Glutamatergic neuron (in vitro differentiated cells): Measurements from ENCODE around the gene SRPK2. TPM values are rescaled to one million over a fixed set of nuclear protein-coding genes. Genes with fewer than 3 reads are reported as not detected.
"Not testable (repeated sequence)": the region's sequence is repeated elsewhere in the genome, so short reads cannot be mapped to it uniquely, and the experiment has no call there.

ENCODE experiments used
- DNase-seq: peaks from one replicate; pipeline ENCODE4 v3.0.0; 2022
- H3K27ac Mint-ChIP-seq: one replicate; pipeline ENCODE4 v1.8.0; 2020; ENCODE audit warnings: mild to moderate bottlenecking, mixed read lengths, inconsistent platforms; ENCODE audit not compliant: unreplicated experiment
- H3K27me3 Mint-ChIP-seq: one replicate; pipeline ENCODE4 v1.8.0; 2020; ENCODE audit warnings: mild to moderate bottlenecking, moderate library complexity, mixed read lengths, inconsistent platforms; ENCODE audit not compliant: unreplicated experiment
- H3K36me3 Mint-ChIP-seq: one replicate; pipeline ENCODE4 v1.8.0; 2020; ENCODE audit warnings: mild to moderate bottlenecking, mixed read lengths, inconsistent platforms; ENCODE audit not compliant: unreplicated experiment
- H3K4me1 Mint-ChIP-seq: one replicate; pipeline ENCODE4 v1.8.0; 2020; ENCODE audit warnings: mild to moderate bottlenecking, low read depth, mixed read lengths, inconsistent platforms; ENCODE audit not compliant: unreplicated experiment
- H3K4me3 Mint-ChIP-seq: one replicate; pipeline ENCODE4 v1.8.0; 2020; ENCODE audit warnings: mild to moderate bottlenecking, mixed read lengths, inconsistent platforms; ENCODE audit not compliant: unreplicated experiment
- H3K9me3 Mint-ChIP-seq: one replicate; pipeline ENCODE4 v1.8.0; 2020; ENCODE audit warnings: mild to moderate bottlenecking, moderate library complexity, mixed read lengths, inconsistent platforms; ENCODE audit not compliant: unreplicated experiment
- CTCF ChIP-seq: fragments of 200-600 bp; sonication (generic); IDR thresholded peaks from one replicate; pipeline ENCODE4 v1.5.0; 2021; ENCODE audit not compliant: partially characterized antibody, unreplicated experiment
- total RNA-seq: library from RNA; stranded (reverse); fragmentation: NEBNext Ultra II Directional; extraction: Animal tissue kit (Norgen Biotek cat#: 25700); gene quantifications from one replicate; pipeline ENCODE4 v1.2.1, GENCODE V29; 2021; ENCODE audit not compliant: unreplicated experiment

SRPK2 gene
- total RNA-seq, 1 donor from 2014 or later: 131 TPM

- Mint-ChIP-seq H3K9me3 (no peaks in the 10 kb centered on the region), H3K36me3 (no peaks in the 10 kb centered on the region), H3K27ac (no peak overlapping the region), H3K27me3 (no peaks in the 10 kb centered on the region), H3K4me1 (peaks cover 8% of the 10 kb centered on the region), H3K4me3 (no peak overlapping the region)
- no peak for TF ChIP-seq CTCF
- DNase-seq: no peak
These were observed 58.2 kb downstream of the SRPK2 start for GRCh38 chr7:105330526-105330925.

DNA sequence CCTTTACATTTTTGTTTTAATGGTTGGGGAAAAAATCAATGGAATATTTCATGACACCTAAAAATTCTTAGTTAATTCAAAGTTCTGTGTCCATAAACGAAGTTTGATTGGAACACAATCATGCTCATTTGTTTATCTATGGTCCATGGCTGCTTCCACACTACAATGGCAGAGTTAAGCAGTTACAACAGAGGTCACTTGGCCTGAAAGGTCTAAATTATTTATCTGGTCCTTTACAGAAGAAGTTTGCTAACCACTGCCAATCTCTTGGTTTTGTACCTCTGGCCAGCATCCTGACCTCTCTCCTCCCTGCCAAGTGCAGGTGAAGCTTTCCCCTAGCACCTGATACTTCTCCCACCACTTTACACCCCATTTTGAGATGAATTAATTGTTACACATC is 61.5 kb downstream of the SRPK2 start:
- TF ChIP-seq CTCF: no peak
- H3K4me1 Mint-ChIP-seq: peaks cover 8% of the 10 kb centered on the region
- no peak overlapping the region for H3K4me3 Mint-ChIP-seq
- H3K9me3 Mint-ChIP-seq: no peaks in the 10 kb centered on the region
- H3K36me3 Mint-ChIP-seq: no peaks in the 10 kb centered on the region
- H3K27me3 Mint-ChIP-seq: no peaks in the 10 kb centered on the region
- peak overlapping the region; percentile 57 for H3K27ac Mint-ChIP-seq
- no peak for DNase-seq

DNA sequence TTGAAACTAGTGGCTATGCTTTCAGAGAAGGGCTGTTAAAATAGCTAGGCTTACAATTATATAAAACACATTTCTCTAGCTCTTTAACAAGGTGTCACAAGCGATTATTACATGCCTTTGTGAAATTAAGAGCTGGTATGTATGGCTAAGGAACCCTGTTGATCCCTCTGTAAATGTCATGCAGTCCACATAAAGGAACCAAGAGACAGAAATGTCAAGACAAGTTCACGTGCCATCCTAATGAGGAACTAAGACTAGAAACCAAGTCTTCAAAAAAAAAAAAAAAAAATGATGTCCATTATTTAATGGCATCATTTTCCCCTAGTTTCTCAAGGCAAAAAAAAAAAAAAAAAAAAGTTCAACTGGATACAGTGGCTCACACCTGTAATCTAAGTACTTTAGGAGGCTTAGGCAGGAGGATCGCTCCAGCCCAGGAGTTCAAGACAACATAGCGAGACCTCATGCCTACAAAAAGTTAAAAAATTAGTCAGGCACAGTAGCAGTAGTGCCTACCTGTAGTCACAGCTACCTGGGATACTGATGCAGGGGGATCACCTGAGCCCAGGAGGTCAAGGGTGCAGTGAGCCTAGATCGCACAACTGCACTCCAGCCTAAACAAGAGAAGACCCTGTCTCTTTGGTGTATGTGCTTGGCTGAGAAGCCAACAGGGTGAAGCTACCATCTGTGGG is 63.4 kb downstream of the SRPK2 start:
- Mint-ChIP-seq H3K4me3 (no peak overlapping the region), H3K36me3 (no peaks in the 10 kb centered on the region), H3K27ac (no peak overlapping the region), H3K4me1 (peaks cover 8% of the 10 kb centered on the region), H3K9me3 (no peaks in the 10 kb centered on the region), H3K27me3 (no peaks in the 10 kb centered on the region)
- no peak for DNase-seq
- TF ChIP-seq CTCF: no peak

- not testable (repeated sequence) for H3K27ac Mint-ChIP-seq, H3K4me3 Mint-ChIP-seq
These were observed 64.1 kb downstream of the SRPK2 start for GRCh38 chr7:105324606-105325005.

GRCh38 chr7:105323366-105323765 is 65.4 kb downstream of the SRPK2 start:
- H3K27ac Mint-ChIP-seq: no peak overlapping the region
- H3K9me3 Mint-ChIP-seq: no peaks in the 10 kb centered on the region
- no peak overlapping the region for H3K4me3 Mint-ChIP-seq
- H3K27me3 Mint-ChIP-seq: no peaks in the 10 kb centered on the region
- peaks cover 8% of the 10 kb centered on the region for H3K4me1 Mint-ChIP-seq
- H3K36me3 Mint-ChIP-seq: no peaks in the 10 kb centered on the region
- no peak for DNase-seq
- no peak for TF ChIP-seq CTCF

More at GRCh38 chr7:105324606-105325005, 64.1 kb downstream of the SRPK2 start:
- DNase-seq, H3K36me3 Mint-ChIP-seq, H3K27me3 Mint-ChIP-seq, H3K4me1 Mint-ChIP-seq, H3K9me3 Mint-ChIP-seq: not testable (repeated sequence)
